Upper lobe of right lung (tissue), 1 donor: ENCODE results near the gene RNASE1. TPM values are rescaled to one million over a fixed set of nuclear protein-coding genes. Genes with fewer than 3 reads are reported as not detected.

Experiments used
- ATAC-seq: fragments of 200-7000 bp; cut with Tn5 transposase; one replicate; pipeline ENCODE4 v1.9.1; 2020; ENCODE audit warnings: mild to moderate bottlenecking, moderate library complexity
- DNase-seq: peaks from one replicate; pipeline ENCODE4 v3.0.0-alpha.2; 2020
- H3K27ac ChIP-seq: fragments of 200-600 bp; one replicate; pipeline ENCODE4 v1.8.0; 2022
- H3K27me3 ChIP-seq: fragments of 200-600 bp; one replicate; pipeline ENCODE4 v1.8.0; 2022; ENCODE audit warnings: mild to moderate bottlenecking
- H3K36me3 ChIP-seq: fragments of 200-600 bp; one replicate; pipeline ENCODE4 v1.8.0; 2022
- H3K4me1 ChIP-seq: fragments of 200-600 bp; one replicate; pipeline ENCODE4 v1.8.0; 2022
- H3K4me3 ChIP-seq: fragments of 200-600 bp; one replicate; pipeline ENCODE4 v1.8.0; 2022; ENCODE audit warnings: mild to moderate bottlenecking
- H3K9me3 ChIP-seq: fragments of 200-600 bp; one replicate; pipeline ENCODE4 v1.8.0; 2022
- intact Hi-C: fragments of 100-400 bp; cut with DNase I; formaldehyde crosslinking; loops from one replicate; pipeline ENCODE4 v1.11.0; 2022
- total RNA-seq: library from RNA; stranded (reverse); fragmentation: NEBNext Ultra II Directional; extraction: Animal tissue kit (Norgen Biotek cat#: 25700); gene quantifications from one replicate; pipeline ENCODE4 v1.2.1, GENCODE V29; 2021
- TF ChIP-seq, protein P1 (sequence below): fragments of 200-600 bp; IDR thresholded peaks from one replicate; pipeline ENCODE4 v1.8.0; 2022; ENCODE audit warnings: antibody characterized with exemption
- donor health status: DM: no; HTN: yes; CAD: no; lungs with severe emphysema.

RNASE1 gene
- total RNA-seq, 1 donor from 2014 or later = 888 TPM

DNA sequence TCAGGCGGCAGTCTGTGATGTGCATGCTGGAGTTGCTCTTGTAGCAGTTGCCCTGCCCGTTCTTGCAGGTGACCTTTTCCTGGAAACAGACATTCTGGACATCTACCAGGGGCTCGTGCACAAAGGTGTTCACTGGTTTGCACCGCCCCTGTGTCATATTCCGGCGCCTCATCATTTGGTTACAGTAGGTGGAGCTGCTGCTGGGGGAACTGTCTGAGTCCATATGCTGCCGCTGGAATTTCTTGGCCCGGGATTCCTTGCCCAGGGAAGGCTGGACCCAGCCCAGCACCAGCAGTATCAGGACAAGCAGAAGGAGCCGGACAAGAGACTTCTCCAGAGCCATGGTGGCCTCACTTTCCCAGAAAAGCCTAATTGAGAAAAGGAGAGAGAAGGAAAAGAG is 918 bp downstream of the RNASE1 start:
- Histone ChIP-seq H3K9me3 (no peaks in the 10 kb centered on the region), H3K4me1 (peaks cover 24% of the 10 kb centered on the region), H3K36me3 (no peaks in the 10 kb centered on the region), H3K27ac (peak overlapping the region; percentile 83), H3K4me3 (peak overlapping the region; percentile 60), H3K27me3 (no peaks in the 10 kb centered on the region)
- peak; percentile 73 for DNase-seq
- intact Hi-C loops = no loop called here
- TF ChIP-seq, protein P1, sequence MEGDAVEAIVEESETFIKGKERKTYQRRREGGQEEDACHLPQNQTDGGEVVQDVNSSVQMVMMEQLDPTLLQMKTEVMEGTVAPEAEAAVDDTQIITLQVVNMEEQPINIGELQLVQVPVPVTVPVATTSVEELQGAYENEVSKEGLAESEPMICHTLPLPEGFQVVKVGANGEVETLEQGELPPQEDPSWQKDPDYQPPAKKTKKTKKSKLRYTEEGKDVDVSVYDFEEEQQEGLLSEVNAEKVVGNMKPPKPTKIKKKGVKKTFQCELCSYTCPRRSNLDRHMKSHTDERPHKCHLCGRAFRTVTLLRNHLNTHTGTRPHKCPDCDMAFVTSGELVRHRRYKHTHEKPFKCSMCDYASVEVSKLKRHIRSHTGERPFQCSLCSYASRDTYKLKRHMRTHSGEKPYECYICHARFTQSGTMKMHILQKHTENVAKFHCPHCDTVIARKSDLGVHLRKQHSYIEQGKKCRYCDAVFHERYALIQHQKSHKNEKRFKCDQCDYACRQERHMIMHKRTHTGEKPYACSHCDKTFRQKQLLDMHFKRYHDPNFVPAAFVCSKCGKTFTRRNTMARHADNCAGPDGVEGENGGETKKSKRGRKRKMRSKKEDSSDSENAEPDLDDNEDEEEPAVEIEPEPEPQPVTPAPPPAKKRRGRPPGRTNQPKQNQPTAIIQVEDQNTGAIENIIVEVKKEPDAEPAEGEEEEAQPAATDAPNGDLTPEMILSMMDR = no peak
- peak; percentile 76 for ATAC-seq

DNA sequence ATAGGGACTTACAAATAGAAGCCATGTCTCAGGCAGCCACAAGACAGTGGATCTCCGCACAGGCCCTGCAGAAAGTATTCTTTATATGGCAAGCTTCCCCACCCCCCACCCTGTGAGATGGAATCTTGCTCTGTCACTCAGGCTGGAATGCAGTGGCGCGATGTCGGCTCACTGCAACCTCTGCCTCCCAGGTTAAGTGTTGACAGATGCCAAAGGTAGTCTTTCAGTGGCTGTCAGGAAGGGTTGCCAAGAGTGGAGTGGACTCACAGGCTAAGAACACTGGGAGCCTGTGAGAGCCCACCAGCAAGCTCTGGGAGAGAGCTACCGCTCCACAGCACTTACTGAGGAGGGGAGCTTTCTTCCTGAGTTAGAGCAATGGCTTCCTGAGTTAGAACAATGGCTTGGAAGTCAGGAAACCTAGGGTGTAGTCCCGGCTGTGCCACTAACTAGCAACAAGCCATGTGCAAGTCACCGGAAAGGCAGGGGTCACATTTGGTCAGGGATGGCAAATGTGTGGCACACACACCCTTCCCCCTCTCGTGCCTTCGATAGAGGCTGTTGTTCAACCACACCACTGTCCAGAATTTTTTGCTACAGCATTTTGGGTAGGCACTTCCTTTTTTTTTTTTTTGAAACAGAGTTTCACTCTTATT is 2.6 kb downstream of the RNASE1 start:
- peak overlapping the region; percentile 60 for H3K4me3 ChIP-seq
- H3K9me3 ChIP-seq = no peaks in the 10 kb centered on the region
- peak; percentile 60 for ATAC-seq
- H3K27ac ChIP-seq = peak overlapping the region; percentile 83
- no peaks in the 10 kb centered on the region for H3K36me3 ChIP-seq
- peak; percentile 72 for DNase-seq
- intact Hi-C loops = no loop called here
- peaks cover 29% of the 10 kb centered on the region for H3K4me1 ChIP-seq
- TF ChIP-seq, protein P1 = no peak
- H3K27me3 ChIP-seq = no peaks in the 10 kb centered on the region

DNA sequence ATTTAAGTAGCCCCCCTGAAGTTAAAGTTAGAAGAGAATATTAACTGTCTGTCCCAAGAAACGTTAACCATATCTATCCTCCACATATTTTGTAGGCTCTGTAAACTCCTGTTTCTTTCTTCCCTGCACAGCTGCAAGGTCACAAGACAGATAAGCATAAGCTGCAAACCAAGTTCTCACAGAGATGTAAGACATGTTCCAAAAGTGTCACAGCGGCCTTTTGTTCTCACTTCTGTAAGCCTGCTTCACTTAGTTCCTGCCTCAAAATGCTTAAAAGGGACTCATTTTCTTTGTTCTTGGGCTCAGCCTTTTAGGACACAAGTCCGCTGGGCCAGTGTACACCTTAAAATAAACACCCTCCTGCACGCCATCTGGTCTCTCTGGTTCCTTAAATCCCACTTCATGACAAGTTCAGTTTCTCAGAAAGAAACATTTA is 3.2 kb downstream of the RNASE1 start:
- H3K9me3 ChIP-seq = no peaks in the 10 kb centered on the region
- intact Hi-C loops = no loop called here
- H3K27me3 ChIP-seq = no peaks in the 10 kb centered on the region
- H3K4me3 ChIP-seq = peak overlapping the region; percentile 60
- no peaks in the 10 kb centered on the region for H3K36me3 ChIP-seq
- ATAC-seq = no peak
- peaks cover 32% of the 10 kb centered on the region for H3K4me1 ChIP-seq
- peak overlapping the region; percentile 83 for H3K27ac ChIP-seq
- DNase-seq = no peak
- TF ChIP-seq, protein P1 = no peak

DNA sequence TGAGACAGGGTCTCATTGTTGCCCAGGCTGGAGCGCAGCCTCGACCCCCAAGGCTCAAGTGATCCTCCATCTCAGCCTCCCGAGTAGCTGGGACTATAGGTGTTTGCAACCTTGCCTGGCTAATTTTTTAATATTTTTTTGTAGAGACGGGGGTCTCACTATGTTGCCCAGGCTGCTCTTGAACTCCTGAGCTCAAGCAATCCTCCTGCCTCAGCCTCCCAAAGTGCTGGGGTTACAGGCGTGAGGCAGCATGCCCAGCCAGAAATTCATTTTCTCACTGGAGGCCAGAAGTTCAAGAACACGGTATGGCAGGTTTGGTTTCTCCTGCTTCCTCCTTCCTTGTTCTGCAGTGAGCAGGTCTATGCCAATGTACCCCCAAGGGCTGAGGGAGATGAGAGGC is 3.7 kb downstream of the RNASE1 start:
- Histone ChIP-seq H3K27me3 (no peaks in the 10 kb centered on the region), H3K27ac (peak overlapping the region; percentile 83), H3K36me3 (no peaks in the 10 kb centered on the region), H3K4me3 (peak overlapping the region; percentile 60), H3K4me1 (peaks cover 32% of the 10 kb centered on the region), H3K9me3 (no peaks in the 10 kb centered on the region)
- DNase-seq = no peak
- TF ChIP-seq, protein P1 = no peak
- ATAC-seq = no peak
- intact Hi-C loops = no loop called here

DNA sequence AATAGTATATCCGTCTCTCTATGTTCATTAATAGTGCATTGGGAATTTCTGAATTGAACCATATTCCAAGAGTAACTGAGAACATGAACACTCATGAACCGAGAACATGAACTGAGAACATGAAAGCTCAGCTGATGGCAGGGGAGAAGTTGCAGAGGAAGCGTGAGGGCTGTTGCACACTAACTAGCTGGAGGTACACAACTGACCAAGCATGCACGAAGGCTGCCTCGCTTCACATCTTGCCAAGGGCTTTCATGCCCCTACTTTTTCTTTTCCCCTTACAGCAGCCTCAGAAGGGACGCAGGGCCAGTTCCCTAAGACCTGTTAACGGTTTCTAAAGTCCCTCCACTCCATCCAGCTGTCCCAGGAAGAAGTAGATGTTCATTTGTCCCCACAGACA is 4.3 kb downstream of the RNASE1 start:
- H3K27me3 ChIP-seq = no peaks in the 10 kb centered on the region

More for the DNA sequence above, 4.3 kb downstream of the RNASE1 start:
- H3K36me3 ChIP-seq = no peaks in the 10 kb centered on the region
- no peaks in the 10 kb centered on the region for H3K9me3 ChIP-seq
- peak overlapping the region; percentile 83 for H3K27ac ChIP-seq
- intact Hi-C loops = no loop called here
- peaks cover 28% of the 10 kb centered on the region for H3K4me1 ChIP-seq
- ATAC-seq (no peak), DNase-seq (no peak)
- no peak overlapping the region for H3K4me3 ChIP-seq
- TF ChIP-seq, protein P1 = no peak
